H1 (cell line): ENCODE measurements around the gene MAPK8IP3. TPM values are rescaled to one million over a fixed set of nuclear protein-coding genes. Genes with fewer than 3 reads are reported as not detected.

Experiments
- CBX8 ChIP-seq: fragments of 300-800, 300-1000 bp; sonication (generic); IDR thresholded peaks from 2 replicates; pipeline ENCODE4 v1.7.1; 2016; ENCODE audit warnings: low read depth, low read length, borderline replicate concordance
- KDM5A ChIP-seq: fragments of 200-600 bp; IDR thresholded peaks from 2 replicates; pipeline ENCODE4 v1.7.1; 2012; ENCODE audit warnings: mild to moderate bottlenecking, low read length, inconsistent platforms, mixed read lengths
- SIX5 ChIP-seq: IDR thresholded peaks from 2 replicates; pipeline ENCODE4 v1.6.1; 2011; ENCODE audit warnings: mild to moderate bottlenecking, low read depth, low read length
- TAF1 ChIP-seq: IDR thresholded peaks from 2 replicates; pipeline ENCODE4 v1.6.1; 2011; ENCODE audit warnings: mild to moderate bottlenecking, low read depth, low read length
- polyA plus RNA-seq, 7 experiments: library from polyadenylated mRNA; depleted of rRNA in 3 of 7; stranded (reverse) in 5 of 7; unstranded in 2 of 7; fragments of >200 nt in 5 of 7; fragments of 200-250 nt in 2 of 7; gene quantifications; 1 replicate in 5 of 7; 2 replicates in 1 of 7; 4 replicates in 1 of 7; pipeline versions ENCODE4 v1.2.1 to v1.2.3, GENCODE V29; 2011 to 2013; ENCODE audit warnings: missing spikeins in 2 of 7, mixed read lengths in 2 of 7
- total RNA-seq: library from RNA; stranded (reverse); fragmentation: NEBNext Ultra II Directional; extraction: Animal tissue kit (Norgen Biotek cat#: 25700); gene quantifications from 2 replicates; pipeline ENCODE4 v1.2.1, GENCODE V29; 2021

MAPK8IP3 gene
- total and polyA plus RNA-seq, 2 of the 8 experiments (the other 6 are each of a cell fraction or from before 2014, with no cell fraction given): 16.9 to 43.4 TPM

DNA sequence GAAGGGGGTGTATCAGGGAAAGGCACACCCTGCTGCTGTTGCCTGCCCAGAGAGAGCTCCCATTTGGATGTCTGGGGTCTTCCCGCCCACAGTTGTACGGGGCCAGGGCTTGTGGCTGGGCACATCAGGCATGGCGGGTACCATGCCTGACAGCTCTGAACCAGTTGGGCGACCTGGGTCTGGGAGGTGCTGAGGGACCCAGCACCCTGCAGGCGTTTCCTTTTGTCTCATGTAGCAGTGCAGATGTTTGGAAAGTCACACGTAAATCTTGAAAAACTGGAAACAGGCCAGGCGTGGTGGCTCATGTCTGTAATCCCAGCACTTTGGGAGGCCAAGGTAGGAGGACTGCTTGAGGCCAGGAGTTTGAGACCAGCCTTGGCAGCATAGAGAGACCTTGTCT lies 36.3 kb upstream of the MAPK8IP3 start (continued):
- TF ChIP-seq CBX8 (no peak), KDM5A (no peak), SIX5 (no peak), TAF1 (no peak)
- TF ChIP-seq, all 59 proteins: peak for 0
